DOHH2 (cell line): ENCODE data around the gene PPP2R5E.

Experiments
- EZH2phosphoT487 ChIP-seq: fragments of 200-600 bp; sonication (generic); IDR thresholded peaks from 2 replicates; pipeline ENCODE4 v1.6.1; 2017; ENCODE audit warnings: borderline replicate concordance, mild to moderate bottlenecking, antibody characterized with exemption, low read length, moderate library complexity, mixed read lengths
- TF ChIP-seq, protein P1 (sequence below): fragments of 200-600 bp; sonication (generic); IDR thresholded peaks from one replicate; pipeline ENCODE4 v1.5.1; 2014; ENCODE audit warnings: antibody characterized with exemption, mild to moderate bottlenecking, low read depth, low read length; ENCODE audit not compliant: poor library complexity, severe bottlenecking

DNA sequence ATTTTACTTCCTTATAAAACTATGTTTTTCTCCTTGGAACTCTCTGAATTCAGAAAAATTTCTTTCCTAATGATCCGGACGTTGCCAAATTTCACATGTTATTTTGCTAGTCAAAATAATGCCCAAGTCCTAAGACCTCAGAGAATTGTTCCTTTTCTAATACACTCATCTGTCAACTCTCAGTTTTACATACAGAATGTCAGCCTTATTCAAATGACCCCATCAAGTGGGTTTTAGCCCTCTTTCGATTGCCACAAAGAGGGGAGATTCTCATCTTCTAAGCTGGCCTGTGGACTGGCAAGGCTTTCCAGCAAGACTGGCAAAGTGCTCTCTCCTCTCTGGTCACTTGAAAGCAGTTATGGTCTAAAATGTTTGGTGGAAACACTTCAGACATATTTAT lies 125.2 kb downstream of the PPP2R5E start:
- TF ChIP-seq, protein P1, sequence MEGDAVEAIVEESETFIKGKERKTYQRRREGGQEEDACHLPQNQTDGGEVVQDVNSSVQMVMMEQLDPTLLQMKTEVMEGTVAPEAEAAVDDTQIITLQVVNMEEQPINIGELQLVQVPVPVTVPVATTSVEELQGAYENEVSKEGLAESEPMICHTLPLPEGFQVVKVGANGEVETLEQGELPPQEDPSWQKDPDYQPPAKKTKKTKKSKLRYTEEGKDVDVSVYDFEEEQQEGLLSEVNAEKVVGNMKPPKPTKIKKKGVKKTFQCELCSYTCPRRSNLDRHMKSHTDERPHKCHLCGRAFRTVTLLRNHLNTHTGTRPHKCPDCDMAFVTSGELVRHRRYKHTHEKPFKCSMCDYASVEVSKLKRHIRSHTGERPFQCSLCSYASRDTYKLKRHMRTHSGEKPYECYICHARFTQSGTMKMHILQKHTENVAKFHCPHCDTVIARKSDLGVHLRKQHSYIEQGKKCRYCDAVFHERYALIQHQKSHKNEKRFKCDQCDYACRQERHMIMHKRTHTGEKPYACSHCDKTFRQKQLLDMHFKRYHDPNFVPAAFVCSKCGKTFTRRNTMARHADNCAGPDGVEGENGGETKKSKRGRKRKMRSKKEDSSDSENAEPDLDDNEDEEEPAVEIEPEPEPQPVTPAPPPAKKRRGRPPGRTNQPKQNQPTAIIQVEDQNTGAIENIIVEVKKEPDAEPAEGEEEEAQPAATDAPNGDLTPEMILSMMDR: no peak
- no peak for TF ChIP-seq EZH2phosphoT487
